ENCODE data around the gene SLC7A1.

SLC7A1 gene

GRCh38 chr13:29582171-29582570 is 13.3 kb downstream of the SLC7A1 start:
- no peak for DNase-seq

GRCh38 chr13:29581666-29582065 is 13.8 kb downstream of the SLC7A1 start:
- DNase-seq = no peak

GRCh38 chr13:29579094-29579493 is 16.4 kb downstream of the SLC7A1 start:
- DNase-seq = no peak

GRCh38 chr13:29578300-29579085 is 17.0 kb downstream of the SLC7A1 start:
- no peak for DNase-seq

- no peak for DNase-seq
These were observed 18.1 kb downstream of the SLC7A1 start for GRCh38 chr13:29577136-29578051.

- no peak for DNase-seq
These were observed 18.9 kb downstream of the SLC7A1 start for GRCh38 chr13:29576581-29576980.

- DNase-seq = no peak
These were observed 20.4 kb downstream of the SLC7A1 start for GRCh38 chr13:29575098-29575497.

GRCh38 chr13:29573190-29573589 is 22.3 kb downstream of the SLC7A1 start:
- DNase-seq = no peak

GRCh38 chr13:29572575-29572974 is 22.9 kb downstream of the SLC7A1 start:
- no peak for DNase-seq

- DNase-seq = no peak
These were observed 23.5 kb downstream of the SLC7A1 start for GRCh38 chr13:29571876-29572570.

- no peak for DNase-seq
These were observed 25.3 kb downstream of the SLC7A1 start for GRCh38 chr13:29570051-29570654.

GRCh38 chr13:29569253-29570050 is 26.0 kb downstream of the SLC7A1 start:
- no peak for DNase-seq

GRCh38 chr13:29568731-29569130 is 26.8 kb downstream of the SLC7A1 start:
- no peak for DNase-seq

- DNase-seq = no peak
These were observed 28.1 kb downstream of the SLC7A1 start for GRCh38 chr13:29567411-29567810.

- no peak for DNase-seq
These were observed 29.3 kb downstream of the SLC7A1 start for GRCh38 chr13:29566206-29566605.

- DNase-seq = no peak
These were observed 30.7 kb downstream of the SLC7A1 start for GRCh38 chr13:29564818-29565217.

GRCh38 chr13:29564373-29564772 is 31.1 kb downstream of the SLC7A1 start:
- DNase-seq = no peak

- DNase-seq = no peak
These were observed 31.5 kb downstream of the SLC7A1 start for GRCh38 chr13:29563941-29564340.

- no peak for DNase-seq
These were observed 32.6 kb downstream of the SLC7A1 start for GRCh38 chr13:29562786-29563438.

GRCh38 chr13:29561918-29562317 is 33.6 kb downstream of the SLC7A1 start:
- DNase-seq = no peak

GRCh38 chr13:29556742-29557141 is 38.7 kb downstream of the SLC7A1 start:
- no peak for DNase-seq

GRCh38 chr13:29551214-29551613 is 44.3 kb downstream of the SLC7A1 start:
- DNase-seq = no peak

Data from NCI-H1105 (cell line).